Right lobe of liver (tissue), 4 donors: Measurements from ENCODE around the gene NDUFAF5.

ENCODE experiments used
- CTCF ChIP-seq, 4 donors: fragments of 200-600 bp in 3 of 4; fragments of 450-650 bp in 1 of 4; IDR thresholded peaks; one replicate each; pipeline versions ENCODE4 v1.5.1 to v1.8.0; 2016 to 2022; ENCODE audit warnings: antibody characterized with exemption in 4 of 4, mild to moderate bottlenecking in 2 of 4
- POLR2A ChIP-seq: fragments of 450-650 bp; IDR thresholded peaks from one replicate; pipeline ENCODE4 v1.6.1; 2017; ENCODE audit warnings: antibody characterized with exemption, mild to moderate bottlenecking
- donor health status: DM: no; HTN: no; CAD: no.
- donor health status: DM: no; HTN: no; CAD: no.
- donor health status: DM: no; HTN: yes; CAD: no.

DNA sequence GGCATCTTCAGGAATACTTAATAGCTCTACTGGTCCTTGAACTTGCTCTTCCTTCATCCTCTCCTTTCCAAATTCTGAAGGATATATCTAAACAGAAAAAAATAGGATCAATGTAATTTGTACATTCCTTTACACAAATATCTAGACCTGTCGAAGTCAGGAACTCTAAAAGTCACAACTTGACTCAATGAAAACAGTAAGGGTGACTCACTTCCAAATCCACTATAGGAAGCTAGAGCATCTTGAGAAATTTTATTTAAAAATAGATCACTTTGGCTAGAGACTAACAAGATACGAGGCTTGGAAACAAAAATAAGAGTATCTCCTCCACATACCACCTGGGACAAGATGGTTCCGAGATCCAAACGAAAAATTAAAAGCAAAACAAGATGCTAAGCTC is 12.3 kb upstream of the NDUFAF5 start:
- TF ChIP-seq POLR2A (no peak), CTCF (IDR thresholded peaks at IDR 0.05) (no peak)
